ENCODE results near the gene NRP1. TPM values are rescaled to one million over a fixed set of nuclear protein-coding genes. Genes with fewer than 3 reads are reported as not detected.

The NRP1 gene
- total and polyA plus RNA-seq, 10 donors: 4.8 to 202 (median 138) TPM

DNA sequence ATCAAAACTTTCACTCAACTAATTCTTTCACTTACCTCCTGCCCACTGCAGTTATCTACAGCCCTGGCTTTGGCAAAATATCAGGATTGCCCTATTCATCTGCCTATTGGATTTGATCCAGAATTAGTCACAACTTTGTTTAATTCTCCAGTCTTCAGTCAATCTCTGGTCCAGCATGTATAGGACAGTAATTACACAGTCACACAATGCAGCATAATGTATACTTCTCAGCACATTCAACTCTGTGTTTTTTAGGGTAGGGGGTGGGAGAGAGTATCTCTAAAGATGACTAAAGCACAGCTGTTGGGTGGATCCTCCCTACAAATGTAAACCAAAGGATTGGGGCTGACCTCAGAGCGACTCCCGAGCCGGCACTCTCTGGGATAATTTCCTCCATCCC, 17.7 kb upstream of the NRP1 start:
- WGBS, 5 donors: 76 to 87% (median 82%) methylated on average over 3 of the region's 3 CpGs
- no peak overlapping the region for H3K4me3 ChIP-seq
- H3K4me1 ChIP-seq: peaks cover 0 to 7% (median under 1%) of the 10 kb centered on the region in 6 donors

DNA sequence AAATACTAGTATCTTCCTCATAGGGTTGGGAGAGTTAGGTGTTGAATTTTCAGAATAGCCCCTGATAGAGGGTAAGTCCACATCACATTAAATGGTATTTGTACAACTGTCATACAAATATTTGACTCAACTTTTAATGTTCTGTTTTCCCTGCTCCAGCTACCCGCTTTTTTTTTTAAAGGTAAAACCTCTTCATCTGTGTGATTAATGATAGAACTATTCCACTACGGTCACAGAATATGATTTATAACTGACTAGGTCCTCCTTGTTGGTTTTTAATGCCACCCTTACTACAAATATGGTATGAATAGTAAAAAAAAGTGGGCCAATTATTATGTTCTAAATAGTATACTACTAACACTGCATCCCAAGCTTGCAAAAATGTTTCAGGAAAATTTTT, 15.6 kb upstream of the NRP1 start:
- Histone ChIP-seq H3K9me3 (no peaks in the 10 kb centered on the region), H3K27ac (no peak overlapping the region), H3K27me3 (replicated peaks in 1 of 7) (no peaks in the 10 kb centered on the region), H3K4me1 (peaks cover 0 to 11% (median 3%) of the 10 kb centered on the region in 6 donors), H3K36me3 (no peaks in the 10 kb centered on the region), H3K4me3 (no peak overlapping the region)
- TF ChIP-seq POLR2A (IDR thresholded peaks at IDR 0.05) (no peak), POLR2AphosphoS5 (IDR thresholded peaks at IDR 0.05) (no peak)
- TF ChIP-seq, protein P1, sequence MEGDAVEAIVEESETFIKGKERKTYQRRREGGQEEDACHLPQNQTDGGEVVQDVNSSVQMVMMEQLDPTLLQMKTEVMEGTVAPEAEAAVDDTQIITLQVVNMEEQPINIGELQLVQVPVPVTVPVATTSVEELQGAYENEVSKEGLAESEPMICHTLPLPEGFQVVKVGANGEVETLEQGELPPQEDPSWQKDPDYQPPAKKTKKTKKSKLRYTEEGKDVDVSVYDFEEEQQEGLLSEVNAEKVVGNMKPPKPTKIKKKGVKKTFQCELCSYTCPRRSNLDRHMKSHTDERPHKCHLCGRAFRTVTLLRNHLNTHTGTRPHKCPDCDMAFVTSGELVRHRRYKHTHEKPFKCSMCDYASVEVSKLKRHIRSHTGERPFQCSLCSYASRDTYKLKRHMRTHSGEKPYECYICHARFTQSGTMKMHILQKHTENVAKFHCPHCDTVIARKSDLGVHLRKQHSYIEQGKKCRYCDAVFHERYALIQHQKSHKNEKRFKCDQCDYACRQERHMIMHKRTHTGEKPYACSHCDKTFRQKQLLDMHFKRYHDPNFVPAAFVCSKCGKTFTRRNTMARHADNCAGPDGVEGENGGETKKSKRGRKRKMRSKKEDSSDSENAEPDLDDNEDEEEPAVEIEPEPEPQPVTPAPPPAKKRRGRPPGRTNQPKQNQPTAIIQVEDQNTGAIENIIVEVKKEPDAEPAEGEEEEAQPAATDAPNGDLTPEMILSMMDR (IDR thresholded peaks at IDR 0.05 in 8 of 11, conservative IDR thresholded peaks at IDR 0.05 in 3 of 11): no peak
- DNase-seq: no peak
- WGBS, 5 donors: 83 to 94% (median 90%) methylated on average over 2 of the region's 2 CpGs
- intact Hi-C loops (cut with DNase I; ENCODE audit: low total_unique reads): no loop called here

More for the DNA sequence above, 17.7 kb upstream of the NRP1 start:
- no peak overlapping the region for H3K27ac ChIP-seq
- no peak for DNase-seq
- no peaks in the 10 kb centered on the region for H3K27me3 ChIP-seq (replicated peaks in 1 of 7)
- no peaks in the 10 kb centered on the region for H3K36me3 ChIP-seq
- H3K9me3 ChIP-seq: no peaks in the 10 kb centered on the region
- TF ChIP-seq POLR2A (IDR thresholded peaks at IDR 0.05): no peak
- TF ChIP-seq POLR2AphosphoS5 (IDR thresholded peaks at IDR 0.05): no peak
- TF ChIP-seq, protein P1 (IDR thresholded peaks at IDR 0.05 in 8 of 11, conservative IDR thresholded peaks at IDR 0.05 in 3 of 11): no peak
- intact Hi-C loops (cut with DNase I; ENCODE audit: low total_unique reads): no loop called here

DNA sequence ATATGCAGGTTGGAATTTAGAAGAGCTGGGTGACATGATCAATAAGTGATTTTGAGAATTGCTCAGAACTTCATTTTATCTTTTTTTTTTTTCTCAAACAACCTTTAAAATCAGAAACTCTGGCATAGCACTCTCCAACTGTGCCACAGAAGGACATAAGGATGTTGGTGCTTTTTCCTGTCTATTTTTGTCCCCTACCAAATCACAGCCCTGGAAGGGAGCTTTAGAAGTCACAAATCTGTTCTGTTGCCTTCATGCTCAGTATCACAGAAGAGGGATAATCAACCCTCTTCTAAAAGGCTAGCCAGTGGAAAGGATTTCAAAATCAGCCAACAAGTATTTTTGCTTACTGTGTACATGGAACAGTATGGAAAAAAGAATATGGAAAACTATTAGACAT, 14.8 kb upstream of the NRP1 start:
- no peak overlapping the region for H3K4me3 ChIP-seq
- intact Hi-C loops (cut with DNase I; ENCODE audit: low total_unique reads): no loop called here
- no peaks in the 10 kb centered on the region for H3K27me3 ChIP-seq (replicated peaks in 1 of 7)
- TF ChIP-seq, protein P1 (IDR thresholded peaks at IDR 0.05 in 8 of 11, conservative IDR thresholded peaks at IDR 0.05 in 3 of 11): no peak
- no peak for TF ChIP-seq POLR2A (IDR thresholded peaks at IDR 0.05)
- no peak for TF ChIP-seq POLR2AphosphoS5 (IDR thresholded peaks at IDR 0.05)
- no peaks in the 10 kb centered on the region for H3K36me3 ChIP-seq
- no peak for DNase-seq
- peaks cover 0 to 6% (median 0%) of the 10 kb centered on the region in 8 donors for H3K9me3 ChIP-seq
- H3K27ac ChIP-seq: no peak overlapping the region
- H3K4me1 ChIP-seq: peaks cover 0 to 11% (median 3%) of the 10 kb centered on the region in 6 donors

DNA sequence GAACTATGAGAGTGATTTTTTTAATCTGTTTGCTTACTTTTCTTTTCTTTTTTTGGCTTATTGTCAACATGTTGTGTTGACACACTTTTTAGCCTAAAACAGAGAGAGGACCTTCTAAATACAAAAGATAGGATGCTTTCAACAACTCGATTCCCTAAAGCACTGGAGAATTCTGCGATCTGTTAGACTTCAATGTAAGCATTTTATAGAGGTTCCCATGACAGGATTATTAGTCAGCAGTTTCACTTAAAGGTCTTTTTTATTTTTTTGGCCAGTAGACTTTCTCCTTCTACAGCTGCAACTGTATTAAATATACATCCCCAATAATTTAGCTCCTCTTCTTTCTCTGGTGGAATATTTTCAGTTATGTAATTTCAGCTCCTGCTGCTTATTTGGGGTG, 12.7 kb upstream of the NRP1 start:
- no peaks in the 10 kb centered on the region for H3K36me3 ChIP-seq
- DNase-seq: no peak
- H3K27me3 ChIP-seq (replicated peaks in 1 of 7): no peaks in the 10 kb centered on the region
- WGBS, 5 donors: 60 to 73% (median 66%) methylated on average over 2 of the region's 2 CpGs
- H3K27ac ChIP-seq: peak overlapping the region in 1 of 8 donors; percentile 20
- H3K4me3 ChIP-seq: no peak overlapping the region
- TF ChIP-seq POLR2AphosphoS5 (IDR thresholded peaks at IDR 0.05) (no peak), POLR2A (IDR thresholded peaks at IDR 0.05) (no peak)
- TF ChIP-seq, protein P1 (IDR thresholded peaks at IDR 0.05 in 8 of 11, conservative IDR thresholded peaks at IDR 0.05 in 3 of 11): no peak
- H3K4me1 ChIP-seq: peaks cover 0 to 11% (median 5%) of the 10 kb centered on the region in 6 donors
- intact Hi-C loops (cut with DNase I; ENCODE audit: low total_unique reads): no loop called here
- H3K9me3 ChIP-seq: peaks cover 0 to 7% (median 0%) of the 10 kb centered on the region in 8 donors

Measured in spleen (tissue), 11 donors.